ENCODE data around the gene ORC5. TPM values are rescaled to one million over a fixed set of nuclear protein-coding genes. Genes with fewer than 3 reads are reported as not detected.

ORC5 gene
- total RNA-seq, 4 donors from 2014 or later: 21.8 to 43.8 (median 25.7) TPM

DNA sequence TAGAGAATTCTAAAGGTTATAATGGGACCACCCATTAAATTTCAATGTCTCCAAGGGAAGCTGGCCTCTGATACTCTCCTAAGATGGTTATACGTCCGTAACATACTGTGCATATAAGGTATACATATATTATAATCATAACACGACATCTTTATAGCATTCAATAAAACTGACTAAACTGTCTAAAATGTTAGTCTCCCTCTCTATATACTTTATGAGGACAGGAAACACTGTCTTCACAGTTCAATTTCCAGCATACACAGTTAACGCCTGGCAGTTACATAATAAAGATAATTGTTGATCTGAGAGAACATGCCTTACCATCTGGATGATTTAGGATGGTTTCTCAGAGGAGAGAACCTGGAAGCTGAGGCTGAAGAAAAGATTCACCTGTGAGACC lies 1.2 kb upstream of the ORC5 start:
- intact Hi-C loops (cut with DNase I): no loop called here
- no peak for TF ChIP-seq POLR2A (IDR thresholded peaks at IDR 0.05)
- TF ChIP-seq CTCF (IDR thresholded peaks at IDR 0.05): no peak
- Histone ChIP-seq H3K27me3 (no peaks in the 10 kb centered on the region), H3K4me1 (peaks cover 10% of the 10 kb centered on the region in 2 donors), H3K9me3 (no peaks in the 10 kb centered on the region), H3K4me3 (replicated peaks in 1 of 3) (no peak overlapping the region), H3K36me3 (no peaks in the 10 kb centered on the region), H3K27ac (no peak overlapping the region)
- WGBS, 2 donors: 73 to 95% methylated on average over 4 of the region's 4 CpGs
- DNase-seq: no peak

DNA sequence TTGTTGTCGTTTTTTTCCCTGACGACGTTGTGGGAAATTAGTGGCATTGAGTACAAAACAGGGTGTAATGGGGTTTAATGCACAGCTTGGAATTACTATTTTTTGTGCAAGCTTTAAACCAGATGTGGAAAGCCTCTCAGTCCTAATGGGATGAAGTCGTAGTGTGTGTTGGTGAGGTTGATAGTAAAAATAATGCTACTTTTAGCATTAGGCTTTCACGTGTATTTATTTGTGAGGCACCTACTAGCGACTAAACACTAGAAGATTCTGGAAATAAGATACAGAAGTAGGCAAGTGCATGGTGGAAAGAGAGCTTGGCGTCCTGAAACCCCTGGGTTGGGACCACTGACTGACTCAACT lies 588 bp upstream of the ORC5 start:
- H3K4me1 ChIP-seq: peaks cover 10% of the 10 kb centered on the region in 2 donors
- H3K9me3 ChIP-seq: no peaks in the 10 kb centered on the region
- peaks cover 0 to under 1% of the 10 kb centered on the region in 2 donors for H3K36me3 ChIP-seq
- H3K27ac ChIP-seq: peak overlapping the region; percentile 37 to 76 (median 73)
- TF ChIP-seq CTCF (IDR thresholded peaks at IDR 0.05) (no peak), POLR2A (IDR thresholded peaks at IDR 0.05) (no peak)
- intact Hi-C loops (cut with DNase I): no loop called here
- no peak for DNase-seq
- no peaks in the 10 kb centered on the region for H3K27me3 ChIP-seq
- WGBS, 2 donors: 35 to 37% methylated on average over 7 of the region's 7 CpGs
- H3K4me3 ChIP-seq (replicated peaks in 1 of 3): peak overlapping the region; percentile 38 to 64 (median 44)

DNA sequence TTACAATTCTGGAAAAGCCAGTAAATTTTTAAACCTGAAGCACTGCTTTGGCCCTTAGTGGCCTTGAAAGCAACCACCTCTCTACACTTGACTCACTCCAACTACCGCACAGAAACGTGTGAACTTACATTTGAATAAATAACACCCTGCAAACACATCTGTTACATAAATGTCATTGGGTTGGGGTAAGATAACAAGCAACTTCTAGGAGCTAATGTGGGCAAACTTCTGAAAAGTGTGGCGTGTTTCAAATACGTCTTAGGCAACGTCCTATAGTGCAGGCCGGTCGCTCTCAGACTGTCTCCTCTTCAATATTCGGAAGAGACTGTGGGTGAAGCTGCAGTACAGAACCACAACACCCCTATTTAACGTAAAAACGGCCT lies 474 bp downstream of the ORC5 start:
- intact Hi-C loops (cut with DNase I): no loop called here

DNA sequence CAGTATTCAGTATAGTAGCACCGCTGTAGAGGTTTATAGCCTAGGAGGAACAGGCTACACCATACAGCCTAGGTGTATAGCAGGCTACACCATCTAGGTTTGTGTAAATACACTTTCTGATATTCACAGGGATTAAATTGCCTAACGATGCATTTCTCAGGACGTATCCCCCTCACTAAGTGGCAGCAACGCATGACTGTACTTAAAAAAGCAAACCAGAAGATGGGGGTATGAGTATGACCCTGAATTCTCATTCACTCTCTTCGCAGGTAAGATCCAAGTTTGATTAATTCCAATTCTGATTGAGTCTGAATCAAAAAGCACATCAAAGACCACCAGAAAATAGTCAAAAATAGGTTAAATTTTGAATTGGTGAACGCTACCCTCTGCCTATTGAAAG lies 972 bp downstream of the ORC5 start:
- 23 to 32% methylated on average over 6 of the region's 6 CpGs for WGBS, 2 donors
- peak overlapping the region in 1 of 3 donors; percentile 64 for H3K4me3 ChIP-seq (replicated peaks in 1 of 3)
- H3K9me3 ChIP-seq: no peaks in the 10 kb centered on the region
- H3K36me3 ChIP-seq: peaks cover 0 to 7% of the 10 kb centered on the region in 2 donors
- peaks cover 10% of the 10 kb centered on the region in 2 donors for H3K4me1 ChIP-seq
- TF ChIP-seq POLR2A (IDR thresholded peaks at IDR 0.05) (no peak), CTCF (IDR thresholded peaks at IDR 0.05) (no peak)
- intact Hi-C loops (cut with DNase I): no loop called here
- no peaks in the 10 kb centered on the region for H3K27me3 ChIP-seq
- DNase-seq: no peak
- H3K27ac ChIP-seq: no peak overlapping the region

More for the DNA sequence above, 474 bp downstream of the ORC5 start:
- Histone ChIP-seq H3K9me3 (no peaks in the 10 kb centered on the region), H3K36me3 (peaks cover 0 to 7% of the 10 kb centered on the region in 2 donors), H3K27ac (peak overlapping the region in 2 of 3 donors; percentile 73 to 76), H3K27me3 (no peaks in the 10 kb centered on the region), H3K4me1 (peaks cover 10% of the 10 kb centered on the region in 2 donors), H3K4me3 (replicated peaks in 1 of 3) (peak overlapping the region; percentile 38 to 64 (median 44))
- WGBS, 2 donors: 0 to 1% methylated on average over 10 of the region's 10 CpGs
- TF ChIP-seq CTCF (IDR thresholded peaks at IDR 0.05) (no peak), POLR2A (IDR thresholded peaks at IDR 0.05) (no peak)
- peak in 1 of 2 donors; percentile 8 for DNase-seq

- Histone ChIP-seq H3K4me3 (replicated peaks in 1 of 3) (no peak overlapping the region), H3K4me1 (no peaks in the 10 kb centered on the region), H3K36me3 (peaks cover 0 to 22% of the 10 kb centered on the region in 2 donors), H3K9me3 (no peaks in the 10 kb centered on the region), H3K27me3 (no peaks in the 10 kb centered on the region), H3K27ac (no peak overlapping the region)
- WGBS, 2 donors: 94 to 97% methylated on average over 5 to 6 of the region's 6 CpGs
- intact Hi-C loops (cut with DNase I): no loop called here
- DNase-seq: no peak
- TF ChIP-seq POLR2A (IDR thresholded peaks at IDR 0.05): no peak
- TF ChIP-seq CTCF (IDR thresholded peaks at IDR 0.05): no peak
Measured at GRCh38 chr7:104198673-104199278, 9.0 kb downstream of the ORC5 start.

Data from thyroid gland (tissue), 4 donors.